HG02943 (cell line): ENCODE measurements around the gene ZNF746.

Experiments
- ATAC-seq: cut with Tn5 transposase; IDR thresholded peaks from one replicate; pipeline ENCODE4 v1.9.1; 2021; ENCODE audit warnings: mild to moderate bottlenecking, low read depth, moderate library complexity; ENCODE audit not compliant: unreplicated experiment

ZNF746 gene

DNA sequence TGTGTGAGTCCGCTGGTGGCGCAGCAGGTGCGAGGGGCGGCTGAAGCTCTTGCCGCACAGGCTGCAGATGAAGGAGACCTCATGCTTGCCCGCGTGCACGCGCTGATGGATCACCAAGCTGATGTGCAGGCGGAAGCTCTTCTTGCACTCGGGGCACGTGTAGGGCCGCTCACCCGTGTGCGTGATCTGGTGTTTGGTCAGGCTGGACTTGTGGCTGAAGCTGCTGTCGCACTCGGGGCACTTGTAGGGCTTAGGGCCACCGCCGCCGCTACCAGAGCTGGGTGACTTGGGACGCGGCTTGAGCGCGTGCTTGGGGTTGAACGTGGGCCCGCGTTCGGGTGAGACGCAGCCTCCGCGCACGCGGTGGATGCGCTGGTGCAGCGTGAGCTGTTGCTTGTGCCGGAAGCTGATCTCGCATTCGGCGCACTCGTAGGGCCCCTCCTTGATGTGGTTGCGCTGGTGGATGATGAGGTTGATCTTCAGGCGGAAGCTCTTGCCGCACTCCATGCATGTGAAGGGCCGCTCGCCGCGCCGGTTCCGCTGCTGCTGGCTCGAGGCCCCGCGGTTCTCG is 65.4 kb downstream of the ZNF746 start:
- ATAC-seq, result no peak

GRCh38 chr7:149431486-149432120 is 66.0 kb downstream of the ZNF746 start:
- ATAC-seq, result no peak

- ATAC-seq, result no peak
Observed at GRCh38 chr7:149430192-149430591, 67.4 kb downstream of the ZNF746 start.

DNA sequence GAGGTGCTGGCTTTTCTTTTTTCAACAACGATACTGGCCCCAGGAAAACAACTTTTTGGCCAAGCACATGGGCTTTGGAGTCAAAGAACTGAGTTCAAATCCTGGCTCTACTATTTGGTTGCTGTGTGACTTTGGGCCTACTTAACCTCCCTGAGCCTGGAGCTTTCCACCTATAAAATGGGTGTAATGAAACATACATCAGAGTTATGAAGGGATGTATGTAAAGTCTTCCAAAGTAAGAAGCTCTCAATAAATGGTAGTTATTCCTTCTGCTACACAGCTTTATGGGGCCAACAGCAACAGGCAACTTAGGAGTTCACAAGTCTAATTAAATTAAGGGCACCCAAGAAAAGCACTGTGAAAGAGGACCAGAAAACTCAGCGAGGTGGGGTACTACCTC is 69.7 kb downstream of the ZNF746 start:
- ATAC-seq, result no peak

DNA sequence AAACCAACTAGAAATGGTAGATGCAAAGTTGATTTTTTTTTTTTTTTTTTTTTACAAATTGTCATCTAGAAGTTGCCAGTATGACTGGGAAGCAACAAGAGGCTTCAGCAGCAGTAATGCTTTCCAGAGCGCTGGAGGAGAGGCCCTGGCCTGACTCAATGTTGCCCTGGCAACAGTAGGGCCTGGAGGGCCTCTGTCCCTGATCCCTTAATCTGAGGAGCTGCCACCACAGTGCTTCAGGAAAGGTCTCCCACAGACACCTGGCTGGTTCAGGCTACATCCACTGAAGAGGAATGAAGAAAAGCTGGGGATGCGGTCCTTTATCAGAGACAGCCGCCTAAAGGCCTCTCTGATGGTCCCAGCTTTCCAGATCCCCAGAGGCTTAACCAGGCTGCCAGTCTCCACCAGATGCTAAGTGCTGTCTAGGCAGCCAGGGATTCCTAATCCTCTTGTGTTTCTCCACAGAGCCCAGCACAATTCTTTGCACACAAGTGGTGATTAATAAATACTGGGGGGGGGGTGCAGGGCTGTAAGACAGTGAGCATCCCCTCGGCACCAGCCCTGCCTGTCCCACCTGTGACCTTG is 70.4 kb downstream of the ZNF746 start:
- no peak for ATAC-seq

DNA sequence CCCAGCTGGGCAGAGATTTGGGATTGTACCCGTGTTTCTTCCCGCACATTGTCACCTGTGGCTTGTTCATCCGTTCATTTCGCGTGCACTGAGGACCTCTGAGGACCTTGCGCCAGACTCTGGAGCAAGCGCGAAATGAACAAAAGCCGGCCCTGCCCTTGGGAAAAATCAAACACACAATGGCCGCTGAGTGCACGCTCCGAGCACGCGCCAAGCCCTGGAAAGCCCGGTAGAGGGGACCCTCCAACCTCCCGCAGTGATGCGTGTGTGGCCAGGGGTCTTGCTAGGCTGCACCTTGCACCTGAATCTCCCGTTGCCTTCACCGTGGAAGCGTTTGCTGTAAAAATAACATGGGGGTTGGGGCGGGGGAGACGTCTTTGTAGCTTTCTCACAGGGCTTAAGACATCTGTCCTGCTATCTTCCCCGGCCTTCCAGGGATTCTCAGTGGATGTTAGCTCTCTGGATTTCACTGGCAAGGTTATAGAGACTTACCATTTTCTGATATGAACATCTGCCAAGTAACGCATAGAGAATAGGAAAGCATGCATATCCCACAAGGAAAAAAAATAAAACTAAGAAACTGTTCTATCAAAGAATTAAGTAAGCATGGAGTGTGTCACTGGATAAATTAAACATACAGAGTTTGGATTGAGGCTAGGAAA is 74.0 kb downstream of the ZNF746 start:
- no peak for ATAC-seq

DNA sequence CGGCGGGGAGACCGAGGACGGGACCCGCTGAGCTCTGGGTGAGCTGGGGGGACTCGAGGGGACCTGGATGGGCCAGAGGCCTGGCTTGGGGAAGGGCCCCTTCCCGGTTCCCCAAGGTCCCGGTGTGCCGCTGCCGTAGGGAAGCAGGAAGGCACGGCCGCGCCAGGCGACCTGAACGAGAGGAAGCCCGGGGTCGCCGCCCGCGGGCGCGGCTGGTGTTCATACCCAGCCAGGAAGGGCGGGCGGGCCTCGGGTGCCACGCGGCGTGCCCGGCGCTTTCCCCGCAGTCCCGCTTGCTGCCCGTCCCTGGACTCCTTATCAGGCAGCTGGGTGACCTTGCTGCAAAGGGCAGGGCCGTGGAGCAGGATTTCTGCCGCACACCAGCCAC is 74.7 kb downstream of the ZNF746 start:
- no peak for ATAC-seq
